HG02884 (cell line): Measurements from ENCODE around the gene LSAMP.
"Not testable (repeated sequence)": the region's sequence is repeated elsewhere in the genome, so short reads cannot be mapped to it uniquely, and the experiment has no call there.

Experiments
- ATAC-seq: cut with Tn5 transposase; IDR thresholded peaks from one replicate; pipeline ENCODE4 v1.9.1; 2021; ENCODE audit warnings: mild to moderate bottlenecking, moderate library complexity; ENCODE audit not compliant: unreplicated experiment

The LSAMP gene

GRCh38 chr3:115860766-115861165 lies 584.5 kb downstream of the LSAMP start:
- no peak for ATAC-seq

- no peak for ATAC-seq
These were observed 586.1 kb downstream of the LSAMP start for GRCh38 chr3:115859002-115859807.

- no peak for ATAC-seq
These were observed 587.7 kb downstream of the LSAMP start for GRCh38 chr3:115857518-115858136.

- no peak for ATAC-seq
These were observed 589.4 kb downstream of the LSAMP start for GRCh38 chr3:115855911-115856310.

- ATAC-seq, result no peak
These were observed 592.2 kb downstream of the LSAMP start for GRCh38 chr3:115853104-115853503.

- no peak for ATAC-seq
These were observed 593.0 kb downstream of the LSAMP start for GRCh38 chr3:115852278-115852677.

GRCh38 chr3:115851571-115851970 lies 593.7 kb downstream of the LSAMP start:
- no peak for ATAC-seq

- ATAC-seq, result no peak
These were observed 596.6 kb downstream of the LSAMP start for GRCh38 chr3:115848641-115849040.

GRCh38 chr3:115845986-115846385 lies 599.3 kb downstream of the LSAMP start:
- ATAC-seq, result no peak

GRCh38 chr3:115844729-115845128 lies 600.6 kb downstream of the LSAMP start:
- not testable (repeated sequence) for ATAC-seq

- ATAC-seq, result no peak
These were observed 602.1 kb downstream of the LSAMP start for GRCh38 chr3:115843206-115843605.

- ATAC-seq, result no peak
These were observed 606.0 kb downstream of the LSAMP start for GRCh38 chr3:115839246-115839645.

GRCh38 chr3:115838786-115839185 lies 606.5 kb downstream of the LSAMP start:
- ATAC-seq, result no peak

- no peak for ATAC-seq
These were observed 608.3 kb downstream of the LSAMP start for GRCh38 chr3:115836944-115837343.

- no peak for ATAC-seq
These were observed 609.3 kb downstream of the LSAMP start for GRCh38 chr3:115835946-115836345.

GRCh38 chr3:115834068-115834467 lies 611.2 kb downstream of the LSAMP start:
- ATAC-seq, result no peak

GRCh38 chr3:115833074-115833473 lies 612.2 kb downstream of the LSAMP start:
- ATAC-seq, result no peak

GRCh38 chr3:115832265-115832664 lies 613.0 kb downstream of the LSAMP start:
- ATAC-seq, result no peak

- ATAC-seq, result no peak
These were observed 613.4 kb downstream of the LSAMP start for GRCh38 chr3:115831864-115832263.

- ATAC-seq, result no peak
These were observed 614.4 kb downstream of the LSAMP start for GRCh38 chr3:115830764-115831395.

- ATAC-seq, result no peak
These were observed 616.9 kb downstream of the LSAMP start for GRCh38 chr3:115828401-115828800.

- ATAC-seq, result no peak
These were observed 617.8 kb downstream of the LSAMP start for GRCh38 chr3:115827495-115827894.
